ENCODE measurements around the gene SCFD2. TPM values are rescaled to one million over a fixed set of nuclear protein-coding genes. Genes with fewer than 3 reads are reported as not detected.

The SCFD2 gene
- total RNA-seq, 4 donors from 2014 or later: 12.7 to 23.7 (median 18.3) TPM

DNA sequence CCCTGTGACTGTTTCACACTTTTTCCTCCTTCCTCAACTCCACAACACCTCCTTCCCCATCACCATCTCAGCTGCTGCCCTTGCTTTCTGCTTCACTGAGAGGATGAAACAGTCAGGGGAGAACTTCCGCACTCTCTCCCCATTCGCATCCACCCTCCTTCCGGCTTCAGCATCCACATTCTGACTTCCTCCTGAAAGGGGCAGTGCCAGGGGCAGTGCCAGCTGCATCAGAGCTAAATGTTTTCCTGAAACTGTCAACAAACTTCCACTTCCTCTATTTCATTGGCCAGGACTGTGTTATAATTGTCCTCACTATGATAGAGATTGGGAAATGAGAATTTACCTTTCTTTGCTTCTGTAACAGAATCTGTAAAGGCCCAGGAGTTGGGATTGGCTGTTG is 521.9 kb downstream of the SCFD2 start:
- 71 to 80% methylated on average over 1 to 3 of the region's 3 CpGs for WGBS, 2 donors (ENCODE audit: low coverage in 1 of 2)
- Histone ChIP-seq H3K27me3 (no peaks in the 10 kb centered on the region), H3K4me3 (no peak overlapping the region), H3K4me1 (peaks cover 0 to 5% (median 3%) of the 10 kb centered on the region in 4 donors), H3K27ac (no peak overlapping the region), H3K36me3 (no peaks in the 10 kb centered on the region), H3K9me3 (no peaks in the 10 kb centered on the region)
- TF ChIP-seq POLR2AphosphoS5 (IDR thresholded peaks at IDR 0.05) (no peak), EP300 (IDR thresholded peaks at IDR 0.05; ENCODE audit: low read depth) (no peak), POLR2A (IDR thresholded peaks at IDR 0.05) (no peak)
- TF ChIP-seq, protein P1, sequence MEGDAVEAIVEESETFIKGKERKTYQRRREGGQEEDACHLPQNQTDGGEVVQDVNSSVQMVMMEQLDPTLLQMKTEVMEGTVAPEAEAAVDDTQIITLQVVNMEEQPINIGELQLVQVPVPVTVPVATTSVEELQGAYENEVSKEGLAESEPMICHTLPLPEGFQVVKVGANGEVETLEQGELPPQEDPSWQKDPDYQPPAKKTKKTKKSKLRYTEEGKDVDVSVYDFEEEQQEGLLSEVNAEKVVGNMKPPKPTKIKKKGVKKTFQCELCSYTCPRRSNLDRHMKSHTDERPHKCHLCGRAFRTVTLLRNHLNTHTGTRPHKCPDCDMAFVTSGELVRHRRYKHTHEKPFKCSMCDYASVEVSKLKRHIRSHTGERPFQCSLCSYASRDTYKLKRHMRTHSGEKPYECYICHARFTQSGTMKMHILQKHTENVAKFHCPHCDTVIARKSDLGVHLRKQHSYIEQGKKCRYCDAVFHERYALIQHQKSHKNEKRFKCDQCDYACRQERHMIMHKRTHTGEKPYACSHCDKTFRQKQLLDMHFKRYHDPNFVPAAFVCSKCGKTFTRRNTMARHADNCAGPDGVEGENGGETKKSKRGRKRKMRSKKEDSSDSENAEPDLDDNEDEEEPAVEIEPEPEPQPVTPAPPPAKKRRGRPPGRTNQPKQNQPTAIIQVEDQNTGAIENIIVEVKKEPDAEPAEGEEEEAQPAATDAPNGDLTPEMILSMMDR (IDR thresholded peaks at IDR 0.05): no peak
- intact Hi-C loops (cut with DNase I; ENCODE audit: low total_unique reads) (no loop called here), in situ Hi-C loops (cut with MboI; ENCODE audit: low pct_ligation_motif_present in 1 of 4, low pct_unique_long_range_greater_than_20kb in 1 of 4, low sequenced_read_pairs in 3 of 4) (no loop called here)
- no peak for DNase-seq

GRCh38 chr4:52843351-52843750 is 522.5 kb downstream of the SCFD2 start:
- no peak for DNase-seq
- intact Hi-C loops (cut with DNase I; ENCODE audit: low total_unique reads): no loop called here
- Histone ChIP-seq H3K4me3 (no peak overlapping the region), H3K27ac (no peak overlapping the region), H3K36me3 (no peaks in the 10 kb centered on the region), H3K9me3 (no peaks in the 10 kb centered on the region), H3K4me1 (peaks cover 0 to 5% (median 3%) of the 10 kb centered on the region in 4 donors), H3K27me3 (no peaks in the 10 kb centered on the region)
- in situ Hi-C loops (cut with MboI; ENCODE audit: low pct_ligation_motif_present in 1 of 4, low pct_unique_long_range_greater_than_20kb in 1 of 4, low sequenced_read_pairs in 3 of 4): no loop called here
- TF ChIP-seq POLR2AphosphoS5 (IDR thresholded peaks at IDR 0.05) (no peak), EP300 (IDR thresholded peaks at IDR 0.05; ENCODE audit: low read depth) (no peak), POLR2A (IDR thresholded peaks at IDR 0.05) (no peak)
- TF ChIP-seq, protein P1 (IDR thresholded peaks at IDR 0.05): no peak
- WGBS, 2 donors (ENCODE audit: low coverage in 1 of 2): 96% methylated on average over 2 of the region's 2 CpGs; no CpG with 5 or more reads in 1 of the 2 donors

- Histone ChIP-seq H3K4me3 (no peak overlapping the region), H3K36me3 (no peaks in the 10 kb centered on the region), H3K27ac (no peak overlapping the region), H3K27me3 (no peaks in the 10 kb centered on the region), H3K4me1 (peaks cover 0 to 5% (median 3%) of the 10 kb centered on the region in 4 donors), H3K9me3 (no peaks in the 10 kb centered on the region)
- 90% methylated on average over 3 of the region's 3 CpGs; no CpG with 5 or more reads in 1 of the 2 donors for WGBS, 2 donors (ENCODE audit: low coverage in 1 of 2)
- intact Hi-C loops (cut with DNase I; ENCODE audit: low total_unique reads): no loop called here
- no peak for DNase-seq
- TF ChIP-seq, protein P1 (IDR thresholded peaks at IDR 0.05): no peak
- TF ChIP-seq POLR2AphosphoS5 (IDR thresholded peaks at IDR 0.05) (no peak), POLR2A (IDR thresholded peaks at IDR 0.05) (no peak), EP300 (IDR thresholded peaks at IDR 0.05; ENCODE audit: low read depth) (no peak)
- in situ Hi-C loops (cut with MboI; ENCODE audit: low pct_ligation_motif_present in 1 of 4, low pct_unique_long_range_greater_than_20kb in 1 of 4, low sequenced_read_pairs in 3 of 4): no loop called here
Measured at GRCh38 chr4:52842792-52843191, 523.1 kb downstream of the SCFD2 start.

GRCh38 chr4:52841682-52842456 is 524.0 kb downstream of the SCFD2 start:
- intact Hi-C loops (cut with DNase I; ENCODE audit: low total_unique reads) (no loop called here), in situ Hi-C loops (cut with MboI; ENCODE audit: low pct_ligation_motif_present in 1 of 4, low pct_unique_long_range_greater_than_20kb in 1 of 4, low sequenced_read_pairs in 3 of 4) (no loop called here)
- Histone ChIP-seq H3K36me3 (no peaks in the 10 kb centered on the region), H3K4me3 (no peak overlapping the region), H3K27me3 (no peaks in the 10 kb centered on the region), H3K9me3 (no peaks in the 10 kb centered on the region), H3K27ac (peak overlapping the region in 1 of 4 donors; percentile 46), H3K4me1 (peaks cover 0 to 5% (median 3%) of the 10 kb centered on the region in 4 donors)
- no peak for DNase-seq
- 75% methylated on average over 18 of the region's 18 CpGs; no CpG with 5 or more reads in 1 of the 2 donors for WGBS, 2 donors (ENCODE audit: low coverage in 1 of 2)
- TF ChIP-seq EP300 (IDR thresholded peaks at IDR 0.05; ENCODE audit: low read depth): no peak
- TF ChIP-seq POLR2AphosphoS5 (IDR thresholded peaks at IDR 0.05): no peak
- TF ChIP-seq POLR2A (IDR thresholded peaks at IDR 0.05): no peak
- TF ChIP-seq, protein P1 (IDR thresholded peaks at IDR 0.05): no peak
